ENCODE measurements around the gene MOK.

Gene MOK

DNA sequence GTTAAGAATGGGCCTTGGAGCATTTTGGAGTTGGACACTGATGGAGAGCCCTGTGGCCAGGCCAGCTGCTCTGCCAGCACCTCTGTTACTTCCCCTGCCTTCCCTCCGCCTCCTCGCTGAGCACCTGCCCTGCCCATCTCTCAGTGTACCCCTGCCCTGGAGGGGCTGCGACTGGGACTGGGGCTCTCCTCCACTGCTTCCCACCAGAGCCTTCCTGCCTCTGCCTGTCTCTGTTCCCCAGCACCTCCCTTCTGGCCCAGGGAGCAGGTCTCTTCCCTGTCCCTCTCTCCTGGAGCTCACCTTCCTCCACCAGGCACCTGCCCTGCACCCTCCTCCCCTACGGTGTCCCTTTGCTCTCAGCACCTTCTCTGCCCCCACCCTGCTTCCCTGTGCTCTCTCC, 103.2 kb downstream of the MOK start:
- no peak for DNase-seq

DNA sequence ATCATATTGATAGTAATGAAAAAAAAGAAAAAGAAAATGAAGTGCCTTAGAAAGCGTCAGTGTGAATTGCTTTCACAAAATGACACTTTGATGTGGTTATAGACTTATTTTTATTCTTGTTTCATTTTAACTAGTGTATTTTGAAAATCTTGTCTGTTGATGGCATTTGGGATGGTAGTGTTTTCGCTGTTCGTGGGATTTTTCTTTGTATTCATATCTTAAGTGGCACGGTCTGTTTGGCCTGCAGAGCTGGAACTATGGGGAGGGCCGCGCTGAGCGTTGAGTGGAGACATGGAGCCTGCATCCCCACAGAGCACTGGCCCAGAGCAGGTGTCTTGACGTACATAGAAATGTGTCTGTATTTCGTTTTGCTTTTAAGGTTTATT, 103.6 kb downstream of the MOK start:
- DNase-seq, result no peak

DNA sequence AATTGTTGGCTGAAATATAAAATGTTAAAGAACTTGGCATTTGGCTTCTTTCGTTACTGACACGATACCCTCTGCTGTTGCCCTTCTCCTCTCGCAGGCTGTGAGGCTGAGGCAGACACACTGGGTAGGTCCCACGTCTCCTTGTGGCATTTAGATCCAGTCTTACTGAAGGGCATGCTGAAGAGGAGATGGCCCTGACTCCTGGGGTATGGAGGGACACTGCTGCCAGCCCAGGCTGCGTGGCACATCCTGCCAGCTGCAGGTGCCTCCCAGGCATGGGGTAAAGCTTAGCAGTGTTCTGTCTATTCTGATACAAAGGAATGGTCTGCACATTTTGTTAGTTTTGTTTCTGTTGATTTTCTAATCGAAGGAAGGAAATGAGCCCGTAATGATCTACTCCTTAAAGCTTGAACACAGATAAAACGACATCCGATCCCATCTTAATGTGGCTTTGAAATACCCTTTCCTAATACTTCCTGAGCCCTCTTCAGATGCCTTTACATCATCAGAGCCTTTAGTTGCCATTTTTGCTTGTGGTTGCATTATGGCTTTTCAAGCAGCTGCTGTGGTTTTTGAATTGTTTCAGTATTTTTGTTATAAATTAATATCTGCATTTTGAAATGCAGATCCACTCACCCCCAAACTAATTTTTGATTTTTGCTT, 104.1 kb downstream of the MOK start:
- no peak for DNase-seq

DNA sequence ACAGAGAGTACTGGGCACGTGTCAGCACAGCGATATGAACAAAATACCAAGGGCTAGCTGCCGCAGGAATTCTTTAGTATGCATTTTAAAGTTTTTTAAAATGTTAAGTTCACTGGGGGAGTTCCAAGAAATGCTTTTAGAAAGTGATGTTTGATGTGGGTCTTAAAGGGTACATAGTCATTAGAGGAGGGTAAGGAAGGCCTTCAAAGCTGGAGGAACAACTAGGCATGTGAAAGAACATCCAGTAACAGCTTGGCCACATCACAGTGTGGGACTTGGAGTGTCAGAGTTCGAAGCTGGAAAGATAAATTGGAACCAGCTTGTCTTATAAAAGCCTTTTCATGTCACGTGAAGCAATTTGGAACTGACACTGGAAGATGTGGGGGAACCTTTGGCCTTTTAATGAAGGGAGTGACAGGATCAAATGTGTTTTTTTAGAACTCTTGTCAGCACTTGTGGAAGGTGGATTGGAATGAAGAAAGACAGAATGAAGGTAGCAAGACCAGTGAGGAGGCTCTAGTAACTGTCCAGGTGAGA, 107.6 kb downstream of the MOK start:
- no peak for DNase-seq

DNA sequence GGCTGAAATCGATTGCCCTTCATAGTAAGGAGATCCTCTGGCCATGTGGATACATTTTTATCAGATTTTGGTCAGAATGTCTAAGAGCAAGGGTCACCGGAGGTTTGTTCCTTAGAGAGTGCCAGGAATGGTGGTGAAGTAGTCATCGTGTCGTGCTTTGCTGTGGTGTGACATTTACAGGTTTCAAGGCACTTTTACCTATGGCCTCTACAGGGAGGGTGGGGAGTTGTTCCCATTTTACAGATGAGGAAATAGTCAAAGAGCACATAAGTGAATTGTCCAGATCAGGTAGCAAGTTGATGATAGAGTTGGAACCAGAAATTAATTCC, 108.1 kb downstream of the MOK start:
- no peak for DNase-seq

DNA sequence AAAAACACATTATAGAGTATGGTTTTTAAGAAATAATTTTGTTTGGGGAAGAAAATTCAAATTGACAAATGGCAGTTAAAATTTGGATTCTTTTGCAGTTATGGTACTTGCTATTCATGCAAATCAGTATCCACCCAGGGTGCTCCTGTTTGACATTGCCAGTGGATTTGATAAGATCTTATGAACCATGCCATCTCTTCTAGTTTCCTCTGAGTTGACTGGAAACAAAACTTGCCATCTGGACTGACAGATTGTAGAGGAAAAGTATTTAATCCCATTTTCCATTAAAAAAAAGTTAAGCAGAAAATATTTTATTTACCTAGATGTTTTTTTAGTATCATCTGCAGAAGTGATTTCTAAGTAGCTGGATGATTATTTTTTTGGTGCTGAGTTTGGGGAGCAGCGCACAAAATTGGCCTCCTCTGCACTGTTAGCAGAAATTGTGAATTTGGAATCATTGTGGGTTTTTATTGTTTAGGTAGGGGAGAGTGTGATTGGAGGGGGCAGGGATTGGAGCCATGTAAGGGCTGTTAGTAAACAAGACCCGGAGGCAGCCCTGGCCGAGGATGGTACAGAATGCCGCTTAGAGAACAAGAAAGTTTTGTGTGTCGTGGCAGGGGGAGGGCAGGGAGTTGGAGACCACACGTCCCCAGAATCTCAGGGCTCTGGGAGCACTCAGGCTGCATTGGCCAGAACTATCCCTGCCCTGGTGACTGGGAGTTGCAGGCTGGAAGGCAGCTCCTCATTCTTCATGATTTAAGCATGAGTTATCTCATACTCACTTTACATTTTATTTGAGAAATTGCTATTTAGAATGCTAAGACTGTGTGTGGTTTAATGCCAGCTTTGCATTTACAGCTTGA, 108.7 kb downstream of the MOK start:
- DNase-seq, result no peak

DNA sequence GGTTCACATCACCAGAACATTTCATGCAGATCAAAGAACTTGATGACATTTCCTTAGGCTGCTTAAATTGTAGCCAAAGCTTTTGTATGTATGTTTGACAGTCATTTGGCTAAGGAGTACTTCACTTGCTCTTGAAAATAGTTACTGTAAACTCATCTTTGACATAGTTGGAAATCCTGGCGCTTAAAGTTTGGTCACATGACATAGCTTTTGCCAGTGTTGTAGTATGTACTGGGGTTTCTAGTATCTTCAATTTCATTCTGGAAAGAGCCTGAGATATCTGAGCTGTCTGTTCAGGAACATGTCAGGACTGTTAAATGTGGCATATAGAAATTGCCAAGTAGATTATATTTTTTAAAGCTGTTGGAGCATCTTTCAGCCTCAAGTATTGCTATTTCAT, 109.5 kb downstream of the MOK start:
- no peak for DNase-seq

DNA sequence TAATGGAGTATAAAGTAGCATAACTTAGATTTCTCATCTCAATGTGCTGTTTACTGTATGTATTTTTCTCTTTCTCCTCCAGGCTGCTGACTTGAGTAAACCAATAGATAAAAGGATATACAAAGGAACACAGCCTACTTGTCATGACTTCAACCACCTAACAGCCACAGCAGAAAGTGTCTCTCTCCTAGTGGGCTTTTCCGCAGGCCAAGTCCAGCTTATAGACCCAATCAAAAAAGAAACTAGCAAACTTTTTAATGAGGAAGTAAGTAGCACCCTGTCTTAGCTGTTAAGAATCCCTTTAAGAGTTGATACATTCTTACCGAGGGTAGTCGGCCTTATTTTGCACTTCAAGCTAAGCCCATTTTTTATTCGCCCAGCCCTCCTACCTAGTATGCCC, 110.1 kb downstream of the MOK start:
- DNase-seq, result no peak

DNA sequence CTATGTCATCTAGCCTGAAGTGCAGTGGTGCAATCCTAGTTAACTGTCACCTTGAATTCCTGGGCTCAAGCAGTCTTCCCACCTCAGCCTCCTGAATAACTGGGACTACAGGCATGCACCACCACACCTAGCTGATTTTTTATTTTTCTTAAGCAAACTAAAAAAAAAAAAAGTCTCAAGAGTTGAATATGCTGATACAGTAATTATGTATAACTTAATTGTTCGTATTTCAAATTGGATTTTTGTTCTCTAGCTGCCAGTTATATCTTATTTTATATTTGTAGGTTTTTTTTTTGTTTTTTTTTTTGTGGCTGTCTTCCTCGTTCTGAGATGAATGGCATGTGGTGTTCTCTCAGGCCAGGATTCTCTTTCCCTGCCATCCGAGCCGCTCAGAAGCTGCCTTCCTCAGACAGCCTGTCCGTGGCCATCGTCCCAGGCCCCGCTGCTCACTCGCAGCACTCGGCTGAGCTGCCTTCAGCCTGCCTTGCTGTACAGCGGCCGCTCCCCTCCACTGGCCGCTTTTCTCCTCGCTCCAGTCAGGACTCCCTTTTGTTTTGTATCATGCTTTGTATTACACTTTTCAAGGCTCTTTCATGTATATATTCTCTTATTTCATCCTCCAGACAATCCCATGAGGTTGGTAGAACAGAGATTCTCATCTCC, 112.0 kb downstream of the MOK start:
- DNase-seq, result no peak

DNA sequence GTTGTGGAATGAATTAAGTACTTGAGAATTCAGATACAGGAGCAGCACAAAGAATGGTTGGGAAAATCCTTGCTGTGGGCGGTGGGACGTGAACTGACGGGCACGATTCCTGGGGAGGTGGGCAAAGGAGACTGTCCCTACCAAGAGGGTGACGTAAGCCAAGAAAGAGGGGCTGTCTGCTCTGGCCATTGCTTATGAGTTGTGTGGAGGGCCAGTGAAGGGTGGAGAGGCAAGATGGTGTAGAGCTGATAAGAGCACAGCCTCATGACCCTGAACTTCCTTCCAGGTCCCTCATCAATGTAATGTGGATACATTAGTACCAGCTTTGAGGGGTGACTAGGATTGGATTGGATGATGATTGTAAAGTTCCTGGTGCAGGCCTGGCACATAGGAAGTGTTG, 115.1 kb downstream of the MOK start:
- no peak for DNase-seq

DNA sequence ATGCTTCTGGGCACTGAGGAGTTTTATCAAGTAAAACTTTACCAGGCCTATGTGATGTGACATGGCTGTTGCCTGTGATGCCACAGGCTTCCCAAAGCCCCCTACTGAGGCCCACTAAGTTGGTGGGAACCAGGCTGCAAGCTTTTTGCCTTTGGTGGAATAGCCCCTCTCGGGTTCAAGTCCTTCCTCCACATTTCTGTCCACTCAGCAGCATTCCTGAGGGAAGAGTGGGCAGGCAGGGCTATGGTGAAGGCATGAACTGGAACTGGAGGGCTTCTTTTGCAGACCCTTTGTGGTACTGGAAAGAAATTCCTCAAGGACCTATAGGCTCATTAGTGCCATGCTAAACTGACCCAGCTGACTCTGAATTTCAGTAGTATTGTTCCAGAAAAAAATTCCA, 116.8 kb downstream of the MOK start:
- DNase-seq, result no peak

DNA sequence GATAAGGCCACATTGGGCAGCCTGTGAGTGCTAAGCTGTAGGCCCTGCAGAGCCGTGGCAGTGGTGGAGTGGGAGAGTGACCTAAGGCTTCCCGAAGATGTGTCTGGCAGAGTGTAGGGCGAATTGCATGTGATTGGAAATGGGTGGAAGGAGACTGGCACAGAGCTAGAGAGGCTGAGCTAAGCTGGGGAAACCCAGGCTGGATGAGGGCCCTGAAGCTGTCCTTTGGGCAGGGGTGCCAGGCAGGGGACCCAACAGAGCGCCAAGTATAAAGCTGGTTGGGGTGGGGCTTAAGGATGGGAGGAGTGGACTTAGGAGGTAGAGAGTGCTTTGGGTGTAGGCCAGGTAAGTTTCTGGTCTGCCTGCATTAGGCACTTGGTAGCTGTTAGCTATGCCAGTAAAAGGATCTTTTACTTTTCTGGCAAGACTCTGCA, 117.4 kb downstream of the MOK start:
- DNase-seq, result no peak

DNA sequence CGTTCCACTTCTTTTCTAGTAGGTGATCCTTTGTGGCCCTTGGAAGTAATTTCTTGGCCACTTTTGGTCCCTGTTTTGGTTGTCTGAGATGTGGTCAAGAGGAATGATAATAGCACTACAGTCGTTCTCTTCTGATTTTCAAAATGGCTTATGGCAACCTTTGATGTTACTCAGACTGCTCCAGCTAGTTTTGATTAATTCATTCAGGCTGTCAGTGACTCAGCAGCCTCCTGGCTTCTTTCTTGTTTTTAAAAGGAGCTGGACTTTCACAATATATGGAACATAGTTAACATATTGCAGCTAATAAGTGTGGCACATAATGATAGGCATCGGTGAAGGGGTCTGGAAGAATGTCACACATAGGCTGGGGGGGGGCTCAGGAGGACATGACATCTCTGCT, 117.9 kb downstream of the MOK start:
- DNase-seq, result no peak

DNA sequence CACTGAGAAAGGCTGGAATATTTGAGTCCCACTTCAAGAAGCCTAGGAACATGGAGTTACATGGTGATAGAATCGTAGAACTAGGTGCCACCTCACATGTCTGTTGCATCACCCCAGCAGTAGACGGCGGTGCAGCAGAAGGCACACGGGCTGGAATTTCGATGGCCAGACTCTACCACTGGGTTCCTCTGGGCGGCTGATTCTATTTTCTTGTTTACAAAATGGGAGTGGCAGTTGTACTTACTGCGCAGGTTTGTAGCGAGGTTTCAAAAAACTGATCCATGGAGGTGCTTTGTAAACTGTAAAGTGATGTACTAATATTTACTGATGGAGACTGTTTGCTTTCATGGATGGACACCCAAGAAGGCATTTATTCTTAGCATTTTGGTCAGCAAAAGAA, 119.6 kb downstream of the MOK start:
- no peak for DNase-seq

DNA sequence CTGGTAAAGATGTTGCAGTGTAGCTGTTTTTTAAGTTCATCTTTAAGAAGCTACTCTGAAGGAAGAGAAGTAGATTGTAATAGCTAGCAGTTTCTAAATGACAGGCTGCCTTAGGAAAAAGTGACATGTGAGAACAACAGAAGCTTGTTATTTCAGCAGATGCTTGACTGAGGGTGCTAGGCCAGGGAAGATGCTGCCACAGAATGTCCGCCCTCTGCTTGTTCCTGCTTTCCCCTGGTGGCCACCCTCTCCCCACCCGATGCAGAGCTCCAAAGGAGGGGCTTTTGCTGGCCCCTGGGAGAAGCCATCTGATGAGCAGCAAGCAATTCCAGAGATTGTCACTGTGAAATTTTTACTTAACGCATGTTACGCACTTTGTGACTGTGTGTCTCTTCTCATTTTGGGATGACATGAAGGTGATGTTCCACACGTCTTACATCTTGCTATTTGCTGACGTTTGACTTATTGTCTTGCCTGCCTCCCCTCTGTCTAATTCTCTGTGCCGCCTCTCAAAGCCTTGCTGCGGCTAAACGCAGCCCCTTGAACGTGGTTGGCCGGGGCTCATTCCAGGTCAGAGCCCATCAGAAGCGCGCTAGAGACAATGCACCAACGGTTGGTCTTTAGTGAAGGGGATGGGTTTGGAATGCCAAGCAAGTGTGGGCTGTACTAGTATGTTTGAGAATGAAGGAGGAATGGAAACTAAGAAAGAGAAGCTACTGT, 120.5 kb downstream of the MOK start:
- no peak for DNase-seq

DNA sequence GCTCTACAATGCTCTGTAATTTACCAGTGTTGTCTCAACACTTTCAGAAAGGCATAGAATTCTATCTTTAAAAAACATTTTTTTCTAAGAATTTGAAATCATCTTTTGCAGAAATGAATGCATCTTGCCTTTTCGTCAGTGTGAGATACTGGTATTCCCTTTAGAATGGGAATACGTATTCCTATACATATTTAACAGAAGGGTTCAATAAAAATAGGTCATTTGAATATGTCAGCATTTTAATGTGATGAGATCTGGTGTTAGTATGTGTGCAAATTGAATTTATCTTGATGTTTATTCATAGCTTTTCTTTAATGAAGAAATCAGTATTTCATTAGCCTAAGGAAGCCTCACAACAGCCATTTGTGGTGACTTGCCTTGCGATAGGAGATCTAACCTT, 121.1 kb downstream of the MOK start:
- no peak for DNase-seq

DNA sequence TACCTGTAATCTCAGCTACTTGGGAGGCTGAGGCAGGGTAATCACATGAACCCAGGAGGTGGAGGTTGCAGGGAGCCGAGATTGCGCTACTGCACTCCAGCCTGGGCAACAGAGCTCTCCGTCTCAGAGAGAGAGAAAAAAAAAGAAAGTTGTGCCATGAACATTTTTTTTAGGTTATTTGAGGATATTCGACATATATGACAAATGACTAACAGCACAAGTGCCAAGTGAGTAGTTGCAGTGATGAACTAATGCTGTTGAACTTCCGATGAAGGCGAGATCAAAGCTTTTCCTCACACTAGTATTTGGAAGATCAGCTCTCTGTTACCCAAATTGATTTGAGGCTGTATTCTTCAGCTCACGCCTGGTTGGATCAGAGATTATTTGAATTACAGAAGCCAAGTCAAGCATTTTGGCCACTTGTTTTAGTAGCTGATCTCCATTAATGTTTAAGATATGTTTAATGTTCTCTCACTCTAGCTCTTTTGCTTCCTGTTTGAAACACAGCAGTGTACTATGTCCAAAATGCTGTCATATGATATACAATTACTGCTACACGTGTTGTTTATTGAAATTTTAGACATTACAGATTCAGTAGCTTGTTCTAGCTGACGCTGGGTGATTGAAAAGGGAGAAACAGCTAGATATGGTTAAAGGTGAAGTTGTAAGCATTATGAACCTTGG, 121.9 kb downstream of the MOK start:
- no peak for DNase-seq

DNA sequence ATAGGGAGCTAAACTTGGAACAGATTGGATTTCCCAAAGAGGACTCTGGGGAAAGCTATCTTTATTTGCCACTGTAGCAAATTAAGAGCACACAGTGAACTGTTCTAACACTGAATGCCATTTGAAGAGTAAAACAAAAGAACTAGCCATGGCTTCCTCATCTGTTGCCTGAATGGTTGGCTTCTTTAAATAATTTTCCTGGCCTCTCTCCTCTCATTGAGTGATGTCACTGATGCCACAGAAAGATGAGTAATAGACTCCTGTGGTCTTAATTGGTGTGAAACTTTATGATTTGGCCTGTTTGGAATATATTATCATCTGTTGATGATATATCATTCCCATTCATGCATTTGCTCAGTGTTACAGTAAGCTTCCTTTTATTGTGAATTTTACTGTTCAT, 122.8 kb downstream of the MOK start:
- no peak for DNase-seq

DNA sequence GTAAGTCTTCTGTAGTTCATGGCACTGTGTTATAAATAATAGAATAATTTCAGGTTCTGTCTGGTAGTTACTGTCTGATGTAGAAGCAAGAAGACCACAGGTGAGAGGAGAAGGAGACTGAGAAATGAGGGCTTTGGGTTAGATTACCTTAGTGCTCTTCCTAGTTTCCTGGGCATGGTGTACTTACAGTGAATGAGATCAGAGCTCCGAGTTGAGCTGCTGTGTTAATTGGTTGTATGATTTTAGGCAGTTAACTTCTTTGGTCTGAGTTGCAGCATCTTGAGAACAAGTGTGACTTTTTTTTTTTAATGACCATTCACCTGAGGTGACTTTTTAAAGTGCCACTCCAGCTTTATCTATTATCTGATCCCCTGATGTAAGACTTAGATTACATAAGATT, 123.8 kb downstream of the MOK start:
- DNase-seq, result no peak

DNA sequence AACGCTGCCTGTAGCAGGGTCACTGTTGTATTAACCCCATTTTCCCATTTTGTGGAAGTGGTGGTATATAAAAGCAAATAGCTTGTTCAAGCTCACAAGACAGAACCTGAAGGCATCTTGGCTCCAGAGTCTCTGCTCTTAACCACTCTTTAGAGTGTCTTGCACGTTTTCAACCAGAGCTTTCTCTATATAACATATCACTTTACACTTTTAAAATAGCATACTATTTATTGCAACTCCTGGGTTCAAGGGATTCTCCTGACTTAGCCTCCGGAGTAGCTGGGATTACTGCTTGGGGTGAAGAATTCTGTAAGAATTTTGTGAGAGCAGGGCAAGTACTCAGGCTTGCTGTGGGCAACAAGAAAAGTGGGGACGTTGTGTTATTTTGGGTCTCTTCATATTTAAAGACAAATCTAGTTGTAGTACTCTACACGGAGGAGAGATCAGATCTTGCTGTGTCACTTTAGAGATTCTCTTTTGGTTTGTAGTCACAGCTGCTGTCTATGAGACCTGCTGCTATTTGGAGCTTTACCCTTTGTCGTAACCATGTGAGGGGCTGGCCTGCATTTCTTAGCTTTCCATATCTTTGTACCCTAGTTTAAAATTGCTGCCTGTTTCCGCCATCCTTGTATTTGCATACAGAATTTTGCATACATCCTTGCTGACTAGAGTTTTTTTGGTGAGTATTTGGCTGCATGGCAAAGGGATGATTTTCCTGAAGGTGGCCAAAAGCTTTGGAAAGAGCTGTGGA, 124.5 kb downstream of the MOK start:
- no peak for DNase-seq

Measured in T-helper 9 cell (primary cell).